ENCODE measurements around the gene CSAG1.
"Not testable (repeated sequence)": the region's sequence is repeated elsewhere in the genome, so short reads cannot be mapped to it uniquely, and the experiment has no call there.

Gene CSAG1

GRCh38 chrX:152733261-152733975, at the start of gene CSAG1, which contains the start of gene MAGEA12:
Gene CSAG1 (minus strand): TSS chrX:152733721. CDS start chrX:152732460, 1,261 bp downstream.
Gene MAGEA12 (plus strand): TSS chrX:152733757. CDS start chrX:152736162, 2,405 bp downstream.
- no peak for DNase-seq

- not testable (repeated sequence) for DNase-seq
Measured at GRCh38 chrX:152769549-152770289, 36.2 kb upstream of the CSAG1 start, which contains the start of gene MAGEA6. Gene MAGEA6 (minus strand): TSS chrX:152769689. CDS start chrX:152767650, 2,039 bp downstream.

GRCh38 chrX:152766562-152766961, 33.0 kb upstream of the CSAG1 start:
- not testable (repeated sequence) for DNase-seq

- DNase-seq: not testable (repeated sequence)
Measured at GRCh38 chrX:152761582-152761981, 28.1 kb upstream of the CSAG1 start.

GRCh38 chrX:152759544-152759943, 26.0 kb upstream of the CSAG1 start:
- not testable (repeated sequence) for DNase-seq

- DNase-seq: not testable (repeated sequence)
Measured at GRCh38 chrX:152758918-152759317, 25.4 kb upstream of the CSAG1 start, which contains the start of gene CSAG3. Gene CSAG3 (plus strand): TSS chrX:152759218.

- DNase-seq: not testable (repeated sequence)
Measured at GRCh38 chrX:152754871-152755270, 21.4 kb upstream of the CSAG1 start.

GRCh38 chrX:152753686-152754650, 20.4 kb upstream of the CSAG1 start, which contains the start of gene MAGEA2:
Gene MAGEA2 (minus strand): TSS chrX:152753842. CDS start chrX:152751363, 2,479 bp downstream.
- DNase-seq: not testable (repeated sequence)

GRCh38 chrX:152738560-152738959, 5.0 kb upstream of the CSAG1 start:
- DNase-seq: no peak

GRCh38 chrX:152736528-152736927, 3.0 kb upstream of the CSAG1 start:
- DNase-seq: not testable (repeated sequence)

- no peak for DNase-seq
Measured at GRCh38 chrX:152735860-152736511, 2.5 kb upstream of the CSAG1 start.

GRCh38 chrX:152735101-152735500, 1.6 kb upstream of the CSAG1 start:
- DNase-seq: no peak

GRCh38 chrX:152734143-152734858, 780 bp upstream of the CSAG1 start:
- not testable (repeated sequence) for DNase-seq

- DNase-seq: no peak
Measured at GRCh38 chrX:152725409-152725808, 8.1 kb downstream of the CSAG1 start.

GRCh38 chrX:152713815-152714787, 19.4 kb downstream of the CSAG1 start, which contains the start of gene MAGEA2B:
Gene MAGEA2B (plus strand): TSS chrX:152714628. CDS start chrX:152717107, 2,479 bp downstream.
- not testable (repeated sequence) for DNase-seq

- DNase-seq: not testable (repeated sequence)
Measured at GRCh38 chrX:152713195-152713594, 20.3 kb downstream of the CSAG1 start.

GRCh38 chrX:152709173-152709572, 24.3 kb downstream of the CSAG1 start, which contains the start of gene CSAG2:
Gene CSAG2 (minus strand): TSS chrX:152709273. CDS start chrX:152709112, 161 bp downstream.
- not testable (repeated sequence) for DNase-seq

GRCh38 chrX:152706500-152706899, 27.0 kb downstream of the CSAG1 start:
- DNase-seq: not testable (repeated sequence)

- not testable (repeated sequence) for DNase-seq
Measured at GRCh38 chrX:152700390-152700789, 33.1 kb downstream of the CSAG1 start.

Measured in hippocampal formation (tissue), 2 donors.